ENCODE data around the gene SH3GL3.
A peak's percentile ranks its signal among the peaks of the same experiment; 100 is the strongest.

The SH3GL3 gene

DNA sequence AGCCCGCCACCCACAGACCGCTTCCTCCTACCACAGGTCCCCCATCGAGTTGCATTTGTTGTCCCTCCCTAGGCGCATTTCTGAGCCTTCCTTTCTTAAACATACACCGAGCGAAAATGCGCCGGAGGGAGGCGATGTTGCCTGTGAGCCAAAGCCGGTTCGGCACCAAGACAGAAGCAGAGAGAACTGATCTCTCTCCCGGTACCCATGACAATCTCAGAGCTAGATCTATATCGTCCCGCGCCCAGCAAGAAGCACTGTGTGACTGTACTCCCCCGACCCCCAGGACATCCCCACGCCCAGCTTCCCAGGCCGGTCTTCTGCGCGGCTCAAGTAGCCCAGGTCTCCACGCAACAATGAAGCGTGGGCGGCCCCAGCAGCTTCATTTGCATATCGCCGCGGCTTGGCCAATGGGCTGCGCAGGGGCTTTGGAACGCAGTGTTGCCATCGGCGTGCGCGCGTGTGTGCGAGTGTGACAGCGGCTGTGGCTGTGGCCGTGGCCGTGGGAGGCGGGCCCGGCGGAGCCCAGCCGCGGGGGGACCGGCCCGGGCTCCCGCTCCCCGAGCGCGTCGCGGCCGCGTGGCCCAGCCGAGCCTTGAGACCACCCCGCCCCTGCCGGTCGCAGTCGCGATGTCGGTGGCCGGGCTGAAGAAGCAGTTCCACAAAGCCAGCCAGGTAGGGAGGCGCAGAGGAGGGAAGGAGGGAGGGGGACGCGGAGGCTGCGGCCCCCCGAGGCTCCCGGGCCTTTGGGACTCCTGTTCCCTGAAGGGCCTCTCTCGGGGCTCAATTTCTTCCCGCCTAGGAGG lies at the start of gene SH3GL3:
SH3GL3 (plus strand) TSS at position 438 of the 806 bp plus-strand sequence; CDS start at position 631, 193 bp downstream.
- peak; percentile 11 for DNase-seq (ENCODE audit: low read depth)

- DNase-seq (ENCODE audit: low read depth), result no peak
Measured at GRCh38 chr15:83398626-83399025, 48.5 kb upstream of the SH3GL3 start.

GRCh38 chr15:83404121-83404520 lies 43.0 kb upstream of the SH3GL3 start:
- no peak for DNase-seq (ENCODE audit: low read depth)

DNA sequence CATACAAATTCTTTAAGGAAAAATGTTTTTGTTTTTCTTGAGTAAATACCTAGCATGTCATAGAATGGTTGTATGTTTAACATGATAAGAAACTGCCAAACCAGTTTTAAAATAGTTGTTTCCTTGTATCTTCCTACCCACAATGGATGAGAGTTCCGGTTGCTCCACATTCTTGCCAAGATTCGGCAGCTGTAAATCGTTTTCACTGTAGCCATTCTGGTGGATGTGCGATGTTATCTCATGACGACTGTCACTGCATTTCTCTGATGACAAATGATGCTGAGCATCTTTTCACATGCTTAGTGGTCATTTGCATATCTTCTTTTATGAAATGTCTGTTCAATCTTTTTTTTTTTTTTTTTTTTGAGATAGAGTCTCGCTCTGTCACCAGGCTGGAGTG lies 36.6 kb upstream of the SH3GL3 start:
- DNase-seq (ENCODE audit: low read depth), result no peak

DNA sequence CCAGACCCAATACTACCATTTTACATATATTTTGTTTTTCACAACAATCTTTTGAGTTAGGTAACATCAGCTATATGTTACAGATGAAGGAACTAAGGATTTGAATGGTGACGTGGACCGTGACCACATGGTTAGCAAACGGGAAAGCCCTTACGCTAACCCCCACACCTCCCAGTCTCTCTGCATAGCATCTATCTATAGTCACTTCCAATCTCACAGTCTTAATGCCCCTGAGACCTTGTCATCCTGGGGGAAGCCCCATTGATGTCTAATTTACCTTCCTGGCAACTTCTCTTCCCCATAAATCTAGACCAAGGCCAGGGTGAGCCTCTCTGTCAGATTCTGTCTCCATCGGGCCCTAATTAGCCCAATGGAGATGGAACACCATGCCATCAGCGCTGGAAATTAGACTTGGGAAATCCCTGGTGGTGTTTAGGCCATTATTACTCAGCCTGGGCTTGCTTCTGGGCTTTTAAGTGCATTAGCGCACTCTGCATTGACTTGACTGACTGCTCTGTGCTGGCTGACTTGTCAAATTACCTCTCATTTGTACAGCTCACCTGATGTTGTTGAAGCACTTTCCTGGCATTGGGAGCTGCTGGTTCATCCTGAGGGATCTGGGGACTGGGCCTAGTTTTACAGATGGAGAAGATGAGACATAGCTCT lies 34.0 kb upstream of the SH3GL3 start:
- DNase-seq (ENCODE audit: low read depth), result no peak

- DNase-seq (ENCODE audit: low read depth), result no peak
Measured at GRCh38 chr15:83422081-83422480, 25.1 kb upstream of the SH3GL3 start.

DNA sequence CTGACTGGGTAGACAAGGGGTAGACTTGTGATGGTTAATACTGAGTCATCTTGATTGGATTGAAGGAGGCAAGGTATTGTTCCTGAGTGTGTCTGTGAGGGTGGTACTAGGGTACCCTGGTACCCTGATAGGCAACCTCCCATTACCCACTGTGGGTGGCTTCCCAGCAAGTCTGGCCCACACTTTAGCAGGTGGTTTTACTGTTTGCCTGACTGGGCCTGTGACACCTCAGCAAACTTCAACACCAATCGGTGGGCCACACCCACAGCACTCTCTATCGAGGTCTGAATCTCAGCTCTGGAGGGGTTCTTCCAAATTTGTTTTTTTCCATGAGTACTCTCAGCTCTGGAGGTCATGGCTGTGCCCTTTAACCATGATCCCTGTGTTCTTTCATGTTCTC lies 24.6 kb upstream of the SH3GL3 start:
- no peak for DNase-seq (ENCODE audit: low read depth)

DNA sequence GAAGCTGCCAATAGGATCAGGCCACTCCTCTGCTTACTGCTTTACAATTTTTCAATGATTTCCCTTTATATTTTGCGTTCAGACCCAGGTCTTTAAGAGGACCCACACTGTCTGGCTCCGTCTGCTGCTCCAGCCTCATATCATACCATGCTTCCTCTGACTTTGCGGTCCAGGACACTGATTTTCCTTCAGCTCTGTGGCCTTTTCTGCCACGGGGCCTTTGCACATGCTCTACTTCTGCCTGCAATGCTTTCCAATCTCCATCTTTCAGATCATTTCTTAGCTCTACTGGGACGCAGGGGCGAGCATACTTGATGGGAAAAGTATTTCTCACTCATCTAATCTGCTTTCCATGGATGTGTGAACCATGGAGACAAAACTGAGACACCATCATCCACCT lies 23.0 kb upstream of the SH3GL3 start:
- DNase-seq (ENCODE audit: low read depth), result no peak

DNA sequence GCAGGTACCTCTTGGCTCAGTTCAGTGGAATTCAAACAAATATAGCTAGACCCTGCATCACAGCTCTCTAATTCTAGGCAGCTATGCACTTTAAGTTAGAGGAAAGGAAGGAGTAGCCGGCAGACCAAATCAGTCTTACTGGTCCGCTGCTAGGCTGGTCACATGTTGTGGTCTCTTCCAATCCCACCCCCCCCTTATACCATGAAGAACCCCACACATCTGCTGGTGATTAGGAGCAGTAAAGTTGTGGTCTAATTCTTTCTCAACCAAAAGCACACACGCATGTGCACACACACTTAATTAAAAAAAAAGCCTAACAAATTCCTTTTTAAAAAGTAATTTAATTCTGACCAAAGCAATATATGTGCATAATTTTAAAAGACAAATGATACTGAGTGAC lies 16.7 kb upstream of the SH3GL3 start:
- DNase-seq (ENCODE audit: low read depth), result no peak

- no peak for DNase-seq (ENCODE audit: low read depth)
Measured at GRCh38 chr15:83431521-83431920, 15.6 kb upstream of the SH3GL3 start.

DNA sequence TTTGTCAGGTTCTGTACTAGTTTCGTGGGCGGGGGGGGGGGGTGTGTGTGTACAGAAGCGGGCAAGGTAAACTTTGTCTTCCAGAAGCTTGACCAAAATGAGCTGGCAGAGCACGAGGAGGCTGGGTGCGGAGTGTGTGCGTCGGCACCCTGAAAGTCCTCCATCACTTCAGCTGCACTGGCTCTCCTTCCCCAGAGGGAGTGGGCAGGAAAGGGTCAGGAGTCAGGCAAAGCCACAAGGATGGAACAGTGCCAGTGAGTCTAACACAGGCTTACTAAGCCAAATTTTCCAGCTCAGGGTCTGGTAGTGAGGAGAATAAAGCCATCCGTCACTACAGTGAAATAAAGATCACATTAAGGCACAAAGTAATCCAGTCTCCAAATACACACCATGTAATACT lies 11.9 kb upstream of the SH3GL3 start:
- no peak for DNase-seq (ENCODE audit: low read depth)

GRCh38 chr15:83435782-83436181 lies 11.4 kb upstream of the SH3GL3 start:
- DNase-seq (ENCODE audit: low read depth), result no peak

- DNase-seq (ENCODE audit: low read depth), result no peak
Measured at GRCh38 chr15:83436513-83437158, 10.5 kb upstream of the SH3GL3 start.

DNA sequence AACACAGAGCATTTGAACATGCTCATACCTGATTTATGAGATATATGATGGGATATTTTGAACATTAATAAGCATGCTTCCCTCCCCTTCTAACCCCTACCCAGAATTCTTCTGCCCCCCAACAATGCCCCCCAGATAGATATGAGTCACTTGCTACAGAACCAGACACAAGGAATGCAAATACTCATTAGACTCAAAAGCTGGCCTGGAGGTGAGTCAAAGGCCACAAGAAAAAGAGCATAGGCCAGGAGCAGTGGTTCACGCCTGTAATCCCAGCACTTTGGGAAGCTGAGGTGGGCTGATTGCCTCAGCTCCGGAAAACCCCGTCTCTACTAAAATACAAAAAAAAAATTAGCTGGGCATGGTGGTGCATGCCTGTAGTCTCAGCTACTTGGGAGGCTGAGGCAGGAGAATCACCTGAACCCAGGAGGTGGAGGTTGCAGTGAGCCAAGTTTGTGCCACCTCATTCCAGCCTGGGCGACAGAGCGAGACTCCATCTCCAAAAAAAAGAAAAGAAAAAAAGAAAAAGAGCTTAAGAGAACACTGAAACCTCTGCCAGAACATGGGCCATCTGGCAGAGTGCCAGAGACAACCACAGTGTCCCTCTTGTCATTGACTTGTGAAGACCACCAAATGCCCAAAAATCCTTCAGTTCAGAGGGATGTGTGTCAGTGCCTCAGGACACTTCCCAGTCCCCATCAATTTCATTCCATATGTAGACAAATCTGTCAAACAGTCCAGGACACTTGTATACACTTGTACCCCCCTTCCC lies 3.9 kb upstream of the SH3GL3 start:
- DNase-seq (ENCODE audit: low read depth), result no peak

- DNase-seq (ENCODE audit: low read depth), result no peak
Measured at GRCh38 chr15:83444936-83445335, 2.2 kb upstream of the SH3GL3 start.

GRCh38 chr15:83445643-83446042 lies 1.5 kb upstream of the SH3GL3 start:
- no peak for DNase-seq (ENCODE audit: low read depth)

GRCh38 chr15:83446417-83446816 lies 724 bp upstream of the SH3GL3 start:
- no peak for DNase-seq (ENCODE audit: low read depth)

DNA sequence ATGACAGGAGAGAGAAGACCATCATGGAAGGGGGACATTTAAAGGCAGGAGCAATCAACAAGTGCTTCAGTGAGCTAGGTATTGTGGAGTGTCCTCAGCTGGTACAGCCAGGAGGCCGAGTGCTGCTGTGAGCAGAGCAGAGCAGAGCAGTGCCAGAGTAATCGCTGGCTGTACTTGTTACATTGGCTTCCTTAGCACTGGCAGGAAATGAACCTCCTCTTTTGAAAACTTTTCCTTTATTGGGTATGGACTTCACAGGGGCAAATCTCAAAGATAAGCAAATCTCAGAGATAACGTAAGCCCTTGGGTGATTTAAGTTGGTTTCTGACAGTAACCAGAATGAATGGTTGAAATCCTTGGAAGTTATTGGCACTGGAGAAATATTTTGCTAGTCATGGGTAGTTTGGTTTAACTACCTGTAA lies 2.1 kb downstream of the SH3GL3 start:
- no peak for DNase-seq (ENCODE audit: low read depth)

- no peak for DNase-seq (ENCODE audit: low read depth)
Measured at GRCh38 chr15:83449937-83450506, 2.9 kb downstream of the SH3GL3 start.

- DNase-seq (ENCODE audit: low read depth), result no peak
Measured at GRCh38 chr15:83457149-83457548, 10.0 kb downstream of the SH3GL3 start.

DNA sequence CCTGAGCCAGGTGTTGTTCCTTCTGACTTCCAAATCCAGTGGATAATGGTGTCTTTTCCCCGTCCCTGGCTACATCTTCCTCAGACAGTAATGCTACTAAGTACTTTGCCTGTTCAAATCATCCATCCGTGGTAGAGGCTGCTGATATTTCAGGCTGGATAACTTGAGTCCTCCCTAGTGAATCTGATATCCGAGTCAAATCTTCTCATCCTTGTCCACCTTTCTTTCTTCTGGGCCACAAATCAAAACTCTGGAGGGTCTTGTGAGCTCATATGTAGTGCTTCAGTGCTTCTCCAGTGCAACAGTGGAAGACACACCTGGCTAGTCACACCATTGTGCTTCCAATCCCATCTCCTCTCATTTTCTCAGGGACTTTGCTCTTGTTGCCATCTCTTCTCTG lies 11.2 kb downstream of the SH3GL3 start:
- no peak for DNase-seq (ENCODE audit: low read depth)

- no peak for DNase-seq (ENCODE audit: low read depth)
Measured at GRCh38 chr15:83462026-83462425, 14.9 kb downstream of the SH3GL3 start.
